Amygdala (tissue), 56 donors: Measurements from ENCODE around the gene SPNS3.

Source experiments
- DNase-seq, 56 donors: peaks; one replicate each; lab custom pipeline; 2025; lab: John Stamatoyannopoulos, UW

SPNS3 gene

DNA sequence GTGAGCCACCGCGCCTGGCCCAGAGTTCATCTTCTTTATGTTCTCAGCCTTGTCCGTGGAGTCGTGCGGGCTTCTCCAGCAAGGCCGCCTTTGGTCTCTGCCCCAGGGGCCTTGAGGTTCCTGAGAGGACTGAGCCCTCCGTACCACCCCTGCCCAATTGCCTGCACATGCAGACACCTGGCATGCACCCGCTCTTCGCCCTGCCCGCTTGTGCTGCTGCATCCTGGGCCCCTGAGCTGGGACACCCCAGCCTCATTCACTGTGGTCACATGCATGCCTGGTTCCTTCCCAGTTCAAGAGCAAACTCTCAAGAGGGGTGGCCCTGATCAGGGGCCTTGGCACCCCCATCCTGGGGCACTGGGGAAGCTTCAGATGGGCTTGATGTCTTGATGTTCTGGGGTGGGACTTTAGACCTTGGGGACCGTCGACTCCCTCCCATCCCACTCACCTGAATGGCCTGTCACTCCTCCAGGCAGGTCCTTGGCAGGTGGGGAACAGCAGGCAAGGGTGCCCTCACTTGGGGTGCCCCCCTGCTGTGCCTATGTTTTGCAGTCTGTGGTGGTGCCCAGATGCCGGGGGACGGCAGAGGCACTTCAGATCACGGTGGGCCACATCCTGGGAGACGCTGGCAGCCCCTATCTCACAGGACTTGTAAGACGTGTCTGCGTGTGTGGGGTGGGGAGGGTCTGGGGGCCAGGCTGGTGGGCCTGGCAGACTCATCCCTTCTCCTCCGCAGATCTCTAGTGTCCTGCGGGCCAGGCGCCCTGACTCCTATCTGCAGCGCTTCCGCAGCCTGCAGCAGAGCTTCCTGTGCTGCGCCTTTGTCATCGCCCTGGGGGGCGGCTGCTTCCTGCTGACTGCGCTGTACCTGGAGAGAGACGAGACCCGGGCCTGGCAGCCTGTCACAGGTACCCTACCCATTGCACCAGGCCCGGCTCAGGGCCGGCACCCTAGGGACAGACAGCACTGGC, 52.2 kb downstream of the SPNS3 start:
- no peak for DNase-seq

- no peak for DNase-seq
Observed at GRCh38 chr17:4487296-4487695, 53.6 kb downstream of the SPNS3 start.

DNA sequence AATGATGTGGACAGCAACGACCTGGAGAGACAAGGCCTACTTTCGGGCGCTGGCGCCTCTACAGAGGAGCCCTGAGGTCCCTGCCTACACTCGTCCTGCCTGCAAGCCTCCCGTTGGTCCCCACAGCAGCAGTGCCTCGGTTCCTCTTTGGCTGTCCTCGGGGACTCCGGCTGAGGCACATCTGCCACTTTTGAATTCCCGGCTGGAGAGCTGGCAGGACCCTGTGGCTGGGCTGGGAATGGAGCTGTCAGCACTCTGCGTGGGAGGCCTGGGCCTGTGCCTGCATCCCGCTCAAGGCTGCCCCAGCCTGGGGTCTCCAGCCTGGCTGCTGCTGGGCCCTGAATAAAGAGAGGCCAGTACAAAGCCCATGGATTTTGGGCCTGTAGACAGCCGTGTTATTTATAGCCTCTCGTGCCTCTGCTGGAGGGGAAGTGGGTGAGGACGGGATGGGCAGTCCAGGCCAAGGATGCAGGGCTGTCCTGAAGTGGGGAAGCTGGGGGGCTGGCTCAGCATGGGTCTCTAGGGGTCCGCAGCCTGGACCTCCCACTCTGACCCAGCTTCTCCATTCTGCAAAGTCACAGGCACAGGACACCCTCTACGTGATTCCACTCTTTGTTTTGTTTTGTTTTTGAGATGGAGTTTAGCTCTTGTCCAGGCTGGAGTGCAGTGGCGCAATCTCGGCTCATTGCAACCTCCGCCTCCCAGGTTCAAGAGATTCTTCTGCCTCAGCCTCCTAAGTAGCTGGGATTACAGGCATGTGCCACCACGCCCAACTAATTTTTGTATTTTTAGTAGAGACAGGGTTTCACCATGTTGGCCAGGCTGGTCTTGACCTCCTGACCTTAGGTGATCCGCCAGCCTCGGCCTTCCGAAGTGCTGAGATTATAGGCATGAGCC, 54.3 kb downstream of the SPNS3 start:
- DNase-seq: no peak

DNA sequence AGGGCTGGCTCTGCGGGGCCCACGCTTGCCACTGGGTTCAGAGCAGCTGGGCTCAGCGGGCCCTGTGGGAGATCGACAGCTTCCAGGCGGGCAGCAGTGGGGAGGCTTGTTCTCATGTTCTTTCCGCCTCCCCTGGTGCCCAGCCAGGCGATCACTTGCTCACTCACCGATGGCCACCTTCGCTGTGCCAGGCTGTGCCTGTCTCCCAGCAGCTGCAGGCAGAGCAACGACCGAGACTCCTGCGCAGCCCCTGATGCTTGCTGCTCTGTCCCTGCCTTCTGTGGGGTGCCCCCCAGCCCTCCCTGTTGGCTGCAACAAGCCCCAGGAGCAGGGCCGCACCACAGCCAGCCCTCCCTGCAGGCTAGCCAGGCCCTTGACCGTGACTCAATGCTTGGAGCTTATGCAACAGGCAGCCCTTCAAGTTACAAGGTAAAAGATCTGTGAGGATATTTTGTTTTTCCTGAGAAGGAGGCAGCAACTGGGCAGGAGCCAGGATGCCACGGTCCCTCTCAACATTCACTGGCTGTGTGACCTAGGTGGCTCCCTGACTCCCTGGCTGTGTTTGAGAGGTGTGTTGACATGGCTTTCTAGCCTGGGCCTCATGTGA, 55.4 kb downstream of the SPNS3 start:
- DNase-seq: no peak

- DNase-seq: no peak
Observed at GRCh38 chr17:4490109-4490591, 56.4 kb downstream of the SPNS3 start.

DNA sequence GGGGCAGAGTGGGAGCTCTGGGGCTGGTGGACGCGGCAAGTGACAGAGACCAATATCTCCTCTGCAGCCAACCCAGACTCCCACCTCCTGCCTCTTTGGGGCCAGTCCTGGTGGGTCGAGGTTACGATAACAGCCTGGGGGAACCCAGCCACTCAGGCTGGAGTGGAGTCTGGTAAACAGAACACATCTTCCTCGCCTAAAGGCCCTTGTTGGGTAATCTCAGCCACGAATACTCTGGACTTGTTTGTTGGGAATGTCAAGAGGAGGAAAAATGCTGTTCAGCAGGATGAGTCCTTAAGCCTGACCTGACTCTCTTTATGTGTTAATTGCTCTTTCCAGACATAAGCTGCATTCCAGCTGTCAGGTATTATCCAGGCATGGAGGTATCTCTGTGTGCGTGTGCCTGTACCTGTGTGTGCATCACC, 56.9 kb downstream of the SPNS3 start:
- DNase-seq: no peak

- DNase-seq: peak in 24 of 56 donors; percentile 8 to 66 (median 29)
Observed at GRCh38 chr17:4492721-4493561, 59.2 kb downstream of the SPNS3 start.

- peak in 10 of 56 donors; percentile 6 to 40 (median 19) for DNase-seq
Observed at GRCh38 chr17:4497101-4497824, 63.5 kb downstream of the SPNS3 start.

- DNase-seq: peak in 51 of 56 donors; percentile 23 to 88 (median 68)
Observed at GRCh38 chr17:4498461-4499397, 65.0 kb downstream of the SPNS3 start, which contains the start of gene SPNS2. Gene SPNS2 (plus strand): TSS chr17:4498881. CDS start chr17:4499048, 167 bp downstream.

DNA sequence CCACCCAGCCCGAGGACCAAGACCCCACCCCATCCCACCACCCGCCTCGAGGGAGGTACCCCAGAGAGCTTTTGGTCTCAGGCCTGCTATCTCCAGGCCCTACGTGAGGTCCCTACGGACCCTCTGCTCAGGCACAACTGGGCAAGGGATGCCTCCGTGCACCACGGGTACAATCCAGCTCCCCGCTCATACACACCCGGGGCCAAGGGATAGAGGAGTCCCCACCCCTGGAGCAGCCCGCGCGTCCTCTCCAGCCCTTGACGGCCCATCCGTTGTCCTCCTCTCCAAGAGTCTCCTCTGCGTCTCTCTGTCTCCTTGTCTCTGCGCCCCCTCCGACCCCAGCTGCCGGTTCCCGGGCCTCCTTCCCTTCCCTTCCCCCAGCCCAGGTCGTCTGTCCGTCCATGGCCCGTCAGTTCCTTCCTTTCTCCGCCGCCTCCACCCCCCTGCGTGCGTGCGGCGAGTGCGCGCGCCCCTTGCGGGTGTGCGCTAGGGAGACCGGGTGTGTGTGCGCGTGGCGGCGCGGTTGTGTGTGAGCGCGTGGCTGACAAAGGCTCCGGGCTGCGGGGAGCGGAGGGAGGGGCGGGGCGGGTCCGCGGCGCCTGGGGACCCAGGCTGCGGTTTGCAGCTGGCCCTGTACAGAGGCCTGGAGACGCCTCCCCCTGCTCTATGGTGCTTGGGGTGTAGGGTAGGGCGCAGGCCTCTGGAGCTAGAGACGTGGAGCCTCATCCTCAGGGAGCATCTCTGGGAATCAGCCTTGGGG, 65.9 kb downstream of the SPNS3 start:
- peak in 43 of 56 donors; percentile 13 to 73 (median 45) for DNase-seq

- DNase-seq: peak in 1 of 56 donors; percentile 56
Observed at GRCh38 chr17:4500191-4500571, 66.4 kb downstream of the SPNS3 start.

GRCh38 chr17:4501295-4501949, 67.7 kb downstream of the SPNS3 start:
- no peak for DNase-seq

DNA sequence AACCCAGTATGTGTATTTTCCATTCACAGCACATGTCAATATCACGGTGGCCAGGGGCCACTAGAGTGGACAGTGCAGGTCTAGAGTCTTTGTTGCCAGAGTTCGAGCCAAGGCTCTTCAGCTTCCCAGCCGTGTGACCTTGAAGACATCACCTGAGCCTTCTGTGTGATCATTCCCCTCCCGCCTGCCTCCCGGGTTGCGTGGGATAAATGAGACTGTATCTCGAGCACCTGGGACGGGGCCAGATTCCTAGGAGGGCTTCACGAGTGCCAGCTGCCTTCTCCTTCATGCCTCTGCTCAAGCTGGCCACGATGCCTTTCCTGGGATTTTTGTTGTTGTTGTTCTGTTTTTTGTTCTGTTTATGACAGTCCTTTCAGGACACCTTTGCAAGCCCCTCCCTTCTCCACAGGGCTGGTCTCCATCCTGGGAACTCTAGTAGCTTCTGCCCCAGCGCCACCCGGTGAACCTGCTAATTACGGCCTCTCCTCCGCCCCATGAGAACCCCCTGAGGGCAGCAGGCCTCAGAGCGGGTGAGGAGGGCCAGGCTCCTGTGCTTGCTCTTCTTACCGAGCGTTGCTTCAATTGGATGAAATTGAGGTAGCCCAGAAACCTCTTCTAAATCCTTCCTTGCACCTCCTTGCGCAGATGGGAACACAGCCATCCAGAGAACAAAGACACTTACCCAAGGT, 68.9 kb downstream of the SPNS3 start:
- no peak for DNase-seq

DNA sequence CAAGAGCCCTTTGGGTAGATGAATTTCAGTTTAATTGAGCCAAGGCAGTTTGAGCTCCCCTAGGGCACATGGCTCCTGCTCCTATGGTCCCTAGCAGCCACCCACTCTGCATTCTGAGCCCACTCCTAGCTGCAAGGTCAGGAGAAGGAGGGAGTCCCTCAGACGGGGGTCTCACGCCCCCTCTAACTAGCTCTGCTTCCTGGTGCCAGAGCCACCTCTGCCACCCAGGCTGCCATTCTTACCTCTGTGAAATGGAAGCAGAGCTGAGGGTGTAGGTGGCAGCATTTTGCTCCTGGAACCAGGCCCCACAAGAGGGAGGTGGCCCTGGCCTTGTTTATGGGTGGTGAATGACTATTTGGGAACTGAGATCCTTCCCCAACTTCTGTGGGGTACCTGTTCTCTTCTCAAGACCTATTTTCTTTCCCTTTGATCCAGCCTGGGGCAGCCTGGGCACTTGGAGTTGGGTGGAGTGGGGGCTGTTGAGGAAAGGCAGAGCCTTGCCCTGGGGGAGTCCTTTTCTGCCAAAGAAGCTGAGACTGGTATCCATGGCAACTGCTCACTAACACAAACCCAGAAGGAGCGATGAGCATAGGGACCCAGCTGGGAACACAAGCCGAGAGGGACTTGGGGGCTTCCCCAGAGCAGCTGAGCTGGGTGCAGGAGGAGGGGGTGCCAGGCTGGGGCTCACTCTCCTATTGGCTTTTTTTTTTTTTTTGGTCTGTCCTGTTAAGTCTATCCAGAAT, 69.7 kb downstream of the SPNS3 start:
- no peak for DNase-seq

DNA sequence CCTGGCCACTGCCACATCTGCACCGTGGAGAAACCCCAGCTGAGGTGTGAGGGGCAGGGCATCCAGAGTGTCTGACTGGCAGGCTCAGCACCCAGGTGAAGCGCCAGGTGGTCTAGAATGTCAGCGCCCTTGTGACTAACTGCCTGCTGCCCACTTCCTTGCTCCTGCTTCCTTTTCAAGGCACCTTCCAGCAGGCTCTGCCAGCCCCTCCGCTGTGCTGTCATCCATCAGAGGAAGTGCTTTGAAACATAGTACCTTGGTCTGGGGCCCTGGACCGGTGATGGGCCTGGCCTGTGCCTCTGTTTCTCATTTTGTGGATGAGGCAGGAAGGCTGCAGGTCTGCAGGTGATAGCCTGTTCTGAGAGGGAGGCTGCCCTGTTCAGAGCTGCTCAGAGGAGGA, 70.4 kb downstream of the SPNS3 start:
- DNase-seq: no peak
